Heart right ventricle (tissue), 16 donors: ENCODE measurements around the gene MEIOB. TPM values are rescaled to one million over a fixed set of nuclear protein-coding genes. Genes with fewer than 3 reads are reported as not detected.

ENCODE experiments used
- ATAC-seq, 8 donors: fragments of 200-7000 bp; cut with Tn5 transposase; one replicate each; pipeline ENCODE4 v1.9.1; 2020; ENCODE audit warnings: mild to moderate bottlenecking in 8 of 8, moderate library complexity in 8 of 8, moderate number of reproducible peaks in 1 of 8
- DNase-seq, 2 donors: peaks; one replicate each; pipeline ENCODE4 v3.0.0-alpha.2; 2020
- H3K27ac ChIP-seq, 10 donors: fragments of 200-600 bp; sonication (generic) in 2 of 10; one replicate each; pipeline versions ENCODE4 v1.5.0 to v1.8.0; 2020 to 2022; ENCODE audit warnings: mild to moderate bottlenecking in 3 of 10
- H3K27me3 ChIP-seq, 7 donors: fragments of 200-600 bp; one replicate each; pipeline ENCODE4 v1.8.0; 2021 to 2022; ENCODE audit warnings: mild to moderate bottlenecking in 2 of 7
- H3K36me3 ChIP-seq, 9 donors: fragments of 200-600 bp; sonication (generic) in 1 of 9; one replicate each; pipeline versions ENCODE4 v1.5.0 to v1.8.0; 2020 to 2022; ENCODE audit warnings: mild to moderate bottlenecking in 2 of 9
- H3K4me1 ChIP-seq, 9 donors: fragments of 200-600 bp; sonication (generic) in 1 of 9; one replicate each; pipeline versions ENCODE4 v1.5.0 to v1.8.0; 2020 to 2022; ENCODE audit warnings: mild to moderate bottlenecking in 4 of 9
- H3K4me3 ChIP-seq, 10 donors: fragments of 200-600 bp; sonication (generic) in 2 of 10; one replicate each; pipeline versions ENCODE4 v1.5.0 to v1.8.0; 2020 to 2022; ENCODE audit warnings: mild to moderate bottlenecking in 7 of 10, moderate library complexity in 2 of 10
- H3K9me3 ChIP-seq, 11 donors: fragments of 200-600 bp in 10 of 11; sonication (generic) in 2 of 11; one replicate each; pipeline versions ENCODE4 v1.5.0 to v1.8.0; 2013 to 2022; ENCODE audit warnings: mild to moderate bottlenecking in 2 of 11, control low read depth in 1 of 11, moderate library complexity in 1 of 11
- CTCF ChIP-seq, 9 donors: fragments of 200-600 bp; sonication (generic) in 2 of 9; IDR thresholded peaks; one replicate each; pipeline versions ENCODE4 v1.5.0 to v1.8.0; 2021 to 2022; ENCODE audit warnings: antibody characterized with exemption in 9 of 9, mild to moderate bottlenecking in 5 of 9, moderate library complexity in 1 of 9
- WGBS, 2 donors: extraction: QIAGEN DNeasy Blood & Tissue Kit; methylation state at CpG; one replicate each; pipeline ENCODE4 v1.1.7; 2013; ENCODE audit warnings: inconsistent platforms in 1 of 2; 5-methylcytosine and 5-hydroxymethylcytosine counted together
- intact Hi-C, 10 donors: fragments of 100-400 bp; cut with DNase I; formaldehyde crosslinking; loops; one replicate each; pipeline versions ENCODE4 v1.11.1 to v1.14.2; 2022
- polyA plus RNA-seq, 2 donors: library from polyadenylated mRNA; stranded (reverse); fragments of 200-250 nt; gene quantifications; one replicate each; pipeline ENCODE4 v1.2.3, GENCODE V29; 2013
- total RNA-seq, 10 donors: library from RNA; stranded (reverse); fragmentation: NEBNext Ultra II Directional in 3 of 10; extraction: Animal tissue kit (Norgen Biotek cat#: 25700) in 3 of 10; gene quantifications; one replicate each; pipeline versions ENCODE4 v1.2.1 to v1.2.4, GENCODE V29; 2021 to 2023
- donor health status: Arrhythmogenic right ventricular cardiomyopathy.
- donor health status: ischemic (EF 13 %, LVEDD 7.1; RV severe dilation, severe dysfunction).
- donor health status: healthy with polysubstance abuse.
- donor health status: DM: no; HTN: yes; CAD: no.
- donor health status: DM: no; HTN: no; CAD: no.
- donor health status: ischemic (EF 25% LVEDD 6.9; RV normal size, moderate dysfunction).
- donor health status: ischemic (EF 25% LVEDD 5.7; RV mildly dilated, moderate dysfunction).
- donor health status: healthy.
- donor health status: DM: yes; HTN: yes; CAD: no.
- donor health status: Ischemic cardiomyopathy.
- donor health status: ischemic (EF 35%, LVEDD 5.7; RV mildly dilated, moderate dysfunction).
- donor health status: nonischemic (EF 11% LVEDD 7.7; RV severe dilation, severe dysfunction).
- donor health status: DM: yes; HTN: yes; CAD: no.
- donor health status: PGD.
- donor health status: ischemic (EF 29% LVEDD 5.4; RV normal size, mild dysfunction).
- donor health status: nonischemic (EF 23%, LVEDD 6.1; RV moderate dilation, normal function).

The MEIOB gene
- total and polyA plus RNA-seq, 12 donors = not detected

- Histone ChIP-seq H3K9me3 (peaks cover 0 to 10% (median 0%) of the 10 kb centered on the region in 11 donors), H3K27me3 (no peaks in the 10 kb centered on the region), H3K36me3 (peaks cover 0 to 44% (median 7%) of the 10 kb centered on the region in 9 donors), H3K4me3 (no peak overlapping the region), H3K27ac (no peak overlapping the region), H3K4me1 (no peaks in the 10 kb centered on the region)
- DNase-seq (peak in 1 of 2 donors; percentile 2), ATAC-seq (peak in 1 of 8 donors; percentile 20)
- intact Hi-C loops = loop anchor here in 1 of 10 donors (10.0 kb wide), 1 partner anchor 58 kb away; no protein-coding TSS in a partner anchor
- no peak for TF ChIP-seq CTCF (IDR thresholded peaks at IDR 0.05)
- 87 to 89% methylated on average over 32 to 33 of the region's 33 CpGs for WGBS, 2 donors
Observed at GRCh38 chr16:1792836-1793577, 79.0 kb downstream of the MEIOB start.

- H3K9me3 ChIP-seq = peaks cover 0 to 2% (median 0%) of the 10 kb centered on the region in 11 donors
- ATAC-seq (peak in 2 of 8 donors; percentile 9 to 19), DNase-seq (peak in 1 of 2 donors; percentile 12)
- H3K27ac ChIP-seq = no peak overlapping the region
- 87 to 88% methylated on average over 59 of the region's 59 CpGs for WGBS, 2 donors
- H3K27me3 ChIP-seq = no peaks in the 10 kb centered on the region
- H3K4me3 ChIP-seq = no peak overlapping the region
- H3K4me1 ChIP-seq = no peaks in the 10 kb centered on the region
- intact Hi-C loops = loop anchor here in 1 of 10 donors (10.0 kb wide), 1 partner anchor 57 kb away; no protein-coding TSS in a partner anchor
- peaks cover 0 to 53% (median 11%) of the 10 kb centered on the region in 9 donors for H3K36me3 ChIP-seq
- TF ChIP-seq CTCF (IDR thresholded peaks at IDR 0.05) = no peak
Observed at GRCh38 chr16:1791943-1792812, 79.8 kb downstream of the MEIOB start.

- Histone ChIP-seq H3K4me1 (no peaks in the 10 kb centered on the region), H3K36me3 (peaks cover 0 to 60% (median 12%) of the 10 kb centered on the region in 9 donors)
Observed at GRCh38 chr16:1791256-1791942, 80.6 kb downstream of the MEIOB start.

More at GRCh38 chr16:1791256-1791942, 80.6 kb downstream of the MEIOB start:
- ATAC-seq (no peak), DNase-seq (peak in 1 of 2 donors; percentile 12)
- WGBS, 2 donors = 93 to 96% methylated on average over 53 of the region's 53 CpGs
- Histone ChIP-seq H3K4me3 (no peak overlapping the region), H3K9me3 (no peaks in the 10 kb centered on the region), H3K27ac (no peak overlapping the region), H3K27me3 (no peaks in the 10 kb centered on the region)
- TF ChIP-seq CTCF (IDR thresholded peaks at IDR 0.05) = no peak
- intact Hi-C loops = loop anchor here in 1 of 10 donors (10.0 kb wide), 1 partner anchor 57 kb away; no protein-coding TSS in a partner anchor
